ENCODE measurements around the gene GLP1R.

- TF ChIP-seq CTCF (IDR thresholded peaks at IDR 0.05 in 4 of 5, conservative IDR thresholded peaks at IDR 0.05 in 1 of 5) (no peak), POLR2A (IDR thresholded peaks at IDR 0.05) (no peak)
Measured at GRCh38 chr6:39107034-39107433, 58.5 kb downstream of the GLP1R start.

Measured in gastrocnemius medialis (tissue), 4 donors.